ENCODE measurements around the gene ZNF330.

The ZNF330 gene

DNA sequence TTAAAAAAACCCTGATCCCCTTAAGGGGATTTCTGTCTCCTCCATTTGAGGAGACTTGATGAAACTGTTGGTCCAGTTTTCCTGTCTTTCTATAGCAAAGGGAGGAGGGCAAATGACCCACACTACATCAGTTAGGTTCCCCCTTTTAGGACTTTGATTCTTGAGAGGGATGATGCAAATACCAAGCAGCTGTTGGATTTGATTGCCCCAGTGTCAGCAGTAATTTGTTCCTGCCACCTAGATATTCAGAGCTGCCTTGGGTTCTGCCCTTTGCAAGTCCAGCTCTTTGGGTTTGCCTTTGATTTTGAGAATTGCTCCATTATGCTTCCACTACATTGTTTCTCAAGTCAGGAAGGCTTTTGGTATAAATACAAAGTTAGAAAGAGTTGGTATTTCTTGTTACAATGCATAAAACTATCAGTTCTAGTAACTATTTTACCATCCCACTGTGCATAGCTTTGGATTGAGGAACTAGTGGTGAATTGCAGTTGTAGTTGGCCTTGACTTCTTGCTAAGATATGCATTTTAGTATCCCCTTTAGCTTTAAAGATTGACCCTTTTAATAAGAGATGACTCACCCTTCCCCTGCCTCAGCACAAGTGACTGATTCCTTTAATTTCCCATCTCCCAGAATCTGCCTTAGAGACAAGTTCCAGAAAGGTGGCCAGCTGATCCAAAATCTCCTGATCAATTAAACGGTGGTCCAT lies 24.3 kb upstream of the ZNF330 start:
- no peak overlapping the region for H3K27ac ChIP-seq (ENCODE audit: low read depth, low read length, poor library complexity, severe bottlenecking)
- no peaks in the 10 kb centered on the region for H3K4me1 ChIP-seq (ENCODE audit: insufficient read depth, low read length, severe bottlenecking)

GRCh38 chr4:141207961-141208360 lies 12.7 kb upstream of the ZNF330 start:
- Histone ChIP-seq H3K27ac (ENCODE audit: low read depth, low read length, poor library complexity, severe bottlenecking) (no peak overlapping the region), H3K4me3 (ENCODE audit: low read depth, low read length, poor library complexity, severe bottlenecking) (no peak overlapping the region), H3K4me2 (ENCODE audit: low read length) (no peak overlapping the region), H3K36me3 (ENCODE audit: insufficient read depth, low read length) (no peaks in the 10 kb centered on the region), H3F3A (ENCODE audit: insufficient read depth, low read length) (no peaks in the 10 kb centered on the region), H3K9me3 (ENCODE audit: low read length) (no peaks in the 10 kb centered on the region), H3K9ac (ENCODE audit: low read length) (no peak overlapping the region), H3K79me2 (ENCODE audit: insufficient read depth, low read length) (no peaks in the 10 kb centered on the region), H3K4me1 (ENCODE audit: insufficient read depth, low read length, severe bottlenecking) (no peaks in the 10 kb centered on the region), H3K27me3 (ENCODE audit: insufficient read depth, low read length) (no peaks in the 10 kb centered on the region), H4K20me1 (ENCODE audit: insufficient read depth, low read length) (no peaks in the 10 kb centered on the region), H2AFZ (ENCODE audit: low read length) (no peak overlapping the region), H3K9me2 (ENCODE audit: low read depth, low read length) (no peaks in the 10 kb centered on the region)
- no peak for TF ChIP-seq CTCF (IDR thresholded peaks at IDR 0.05; ENCODE audit: low read length)
- no peak for TF ChIP-seq EZH2 (IDR thresholded peaks at IDR 0.05; ENCODE audit: borderline replicate concordance, low read length)

More for the DNA sequence above, 24.3 kb upstream of the ZNF330 start:
- no peaks in the 10 kb centered on the region for H3K27me3 ChIP-seq (ENCODE audit: insufficient read depth, low read length)
- H3F3A ChIP-seq (ENCODE audit: insufficient read depth, low read length): no peaks in the 10 kb centered on the region
- no peaks in the 10 kb centered on the region for H3K9me3 ChIP-seq (ENCODE audit: low read length)
- H2AFZ ChIP-seq (ENCODE audit: low read length): no peak overlapping the region
- no peak overlapping the region for H3K4me3 ChIP-seq (ENCODE audit: low read depth, low read length, poor library complexity, severe bottlenecking)
- no peak overlapping the region for H3K4me2 ChIP-seq (ENCODE audit: low read length)
- H3K79me2 ChIP-seq (ENCODE audit: insufficient read depth, low read length): no peaks in the 10 kb centered on the region
- H4K20me1 ChIP-seq (ENCODE audit: insufficient read depth, low read length): no peaks in the 10 kb centered on the region
- H3K9me2 ChIP-seq (ENCODE audit: low read depth, low read length): no peaks in the 10 kb centered on the region
- TF ChIP-seq EZH2 (IDR thresholded peaks at IDR 0.05; ENCODE audit: borderline replicate concordance, low read length) (no peak), CTCF (IDR thresholded peaks at IDR 0.05; ENCODE audit: low read length) (no peak)
- H3K9ac ChIP-seq (ENCODE audit: low read length): no peak overlapping the region
- H3K36me3 ChIP-seq (ENCODE audit: insufficient read depth, low read length): no peaks in the 10 kb centered on the region

DNA sequence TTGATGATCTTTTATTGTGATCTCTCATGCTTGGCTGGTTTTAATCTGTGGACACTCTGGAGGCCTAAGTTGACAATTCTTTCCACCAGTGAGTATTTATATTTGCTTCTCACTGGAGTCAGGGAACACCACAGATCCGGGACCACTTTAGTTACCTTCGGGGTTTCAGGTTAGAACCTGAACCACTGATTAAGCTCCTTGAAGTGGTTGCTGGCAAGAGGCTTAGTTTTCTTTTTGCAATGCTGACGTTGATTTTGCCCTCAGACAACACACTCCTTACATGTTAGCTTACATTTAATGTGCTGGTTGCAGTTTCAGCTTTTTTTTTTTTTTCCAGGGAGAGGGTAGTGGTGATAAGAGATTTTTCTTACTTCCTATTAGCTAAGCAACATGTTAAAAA lies 10.5 kb upstream of the ZNF330 start:
- H3K79me2 ChIP-seq (ENCODE audit: insufficient read depth, low read length): no peaks in the 10 kb centered on the region
- no peaks in the 10 kb centered on the region for H4K20me1 ChIP-seq (ENCODE audit: insufficient read depth, low read length)
- H3K4me1 ChIP-seq (ENCODE audit: insufficient read depth, low read length, severe bottlenecking): no peaks in the 10 kb centered on the region
- no peaks in the 10 kb centered on the region for H3K9me2 ChIP-seq (ENCODE audit: low read depth, low read length)
- no peak overlapping the region for H3K4me3 ChIP-seq (ENCODE audit: low read depth, low read length, poor library complexity, severe bottlenecking)
- TF ChIP-seq CTCF (IDR thresholded peaks at IDR 0.05; ENCODE audit: low read length) (no peak), EZH2 (IDR thresholded peaks at IDR 0.05; ENCODE audit: borderline replicate concordance, low read length) (no peak)
- H2AFZ ChIP-seq (ENCODE audit: low read length): no peak overlapping the region
- H3K9ac ChIP-seq (ENCODE audit: low read length): no peak overlapping the region
- H3K27ac ChIP-seq (ENCODE audit: low read depth, low read length, poor library complexity, severe bottlenecking): no peak overlapping the region
- no peaks in the 10 kb centered on the region for H3K36me3 ChIP-seq (ENCODE audit: insufficient read depth, low read length)
- H3F3A ChIP-seq (ENCODE audit: insufficient read depth, low read length): no peaks in the 10 kb centered on the region
- no peaks in the 10 kb centered on the region for H3K27me3 ChIP-seq (ENCODE audit: insufficient read depth, low read length)
- no peak overlapping the region for H3K4me2 ChIP-seq (ENCODE audit: low read length)
- H3K9me3 ChIP-seq (ENCODE audit: low read length): no peaks in the 10 kb centered on the region

All from OCI-LY1 (cell line).